Brain microvascular endothelial cell (primary cell): ENCODE results near the gene PSMF1.

Experiments used
- DNase-seq: peaks from one replicate; pipeline ENCODE4 v3.0.0-alpha.2; 2020
- H3K27ac ChIP-seq: fragments of 250-450 bp; sonication (Bioruptor Pico); 2 replicates; pipeline ENCODE4 v1.5.1; 2020; ENCODE audit warnings: mild to moderate bottlenecking, moderate library complexity
- H3K27me3 ChIP-seq: fragments of 250-450 bp; sonication (Bioruptor Pico); replicated peaks from 2 replicates; pipeline ENCODE4 v1.5.1; 2020; ENCODE audit warnings: mild to moderate bottlenecking
- H3K36me3 ChIP-seq: fragments of 250-450 bp; sonication (Bioruptor Pico); replicated peaks from 2 replicates; pipeline ENCODE4 v1.5.1; 2020; ENCODE audit warnings: mild to moderate bottlenecking
- H3K4me3 ChIP-seq: 2 replicates; pipeline ENCODE4 v1.5.1; 2011; ENCODE audit warnings: low read depth, mild to moderate bottlenecking, control low read depth, low read length, moderate library complexity
- in situ Hi-C: cut with HindIII; loops from 2 replicates; pipeline ENCODE4 v1.10.0; 2017; ENCODE audit warnings: low sequenced_read_pairs, low pct_ligation_motif_present
- TF ChIP-seq, protein P1 (sequence below): IDR thresholded peaks from 2 replicates; pipeline ENCODE4 v1.5.1; 2011; ENCODE audit warnings: low read depth, mild to moderate bottlenecking, moderate library complexity, low read length, control low read depth, inconsistent platforms; ENCODE audit errors: missing control alignments

The PSMF1 gene

DNA sequence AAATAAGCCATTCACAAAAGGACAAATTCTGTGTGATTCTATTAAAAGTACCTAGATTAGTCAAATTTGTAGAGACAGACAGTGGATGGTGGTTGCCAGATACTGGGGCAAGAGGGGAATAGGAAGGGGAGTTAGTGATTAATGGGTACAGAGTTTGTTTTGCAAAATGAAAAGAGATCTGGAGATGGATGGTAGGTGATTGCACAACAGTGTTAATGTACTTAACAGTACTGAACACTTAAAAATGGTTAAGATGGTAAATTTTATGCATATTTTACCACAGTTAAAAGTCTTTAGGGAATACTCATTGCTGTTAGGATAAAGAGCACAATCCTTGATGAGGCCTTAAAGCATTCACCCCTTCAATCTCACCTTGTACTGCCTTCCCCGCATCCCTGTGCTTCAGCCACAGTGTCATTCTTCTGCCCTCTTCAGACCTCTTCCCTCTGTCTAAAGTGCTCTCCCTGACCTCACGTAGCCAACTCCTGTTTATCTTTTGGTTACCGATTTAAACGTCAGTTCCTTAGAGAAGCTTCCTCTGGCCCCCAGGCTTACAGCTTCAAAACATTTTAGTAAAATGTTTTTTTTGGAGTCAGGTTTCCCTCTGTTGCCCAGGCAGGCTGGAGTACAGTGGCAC is 11.8 kb downstream of the PSMF1 start:
- in situ Hi-C loops = no loop called here
- no peak for DNase-seq
- Histone ChIP-seq H3K4me3 (no peak overlapping the region), H3K27ac (no peak overlapping the region), H3K36me3 (peaks cover 58% of the 10 kb centered on the region), H3K27me3 (no peaks in the 10 kb centered on the region)
- TF ChIP-seq, protein P1, sequence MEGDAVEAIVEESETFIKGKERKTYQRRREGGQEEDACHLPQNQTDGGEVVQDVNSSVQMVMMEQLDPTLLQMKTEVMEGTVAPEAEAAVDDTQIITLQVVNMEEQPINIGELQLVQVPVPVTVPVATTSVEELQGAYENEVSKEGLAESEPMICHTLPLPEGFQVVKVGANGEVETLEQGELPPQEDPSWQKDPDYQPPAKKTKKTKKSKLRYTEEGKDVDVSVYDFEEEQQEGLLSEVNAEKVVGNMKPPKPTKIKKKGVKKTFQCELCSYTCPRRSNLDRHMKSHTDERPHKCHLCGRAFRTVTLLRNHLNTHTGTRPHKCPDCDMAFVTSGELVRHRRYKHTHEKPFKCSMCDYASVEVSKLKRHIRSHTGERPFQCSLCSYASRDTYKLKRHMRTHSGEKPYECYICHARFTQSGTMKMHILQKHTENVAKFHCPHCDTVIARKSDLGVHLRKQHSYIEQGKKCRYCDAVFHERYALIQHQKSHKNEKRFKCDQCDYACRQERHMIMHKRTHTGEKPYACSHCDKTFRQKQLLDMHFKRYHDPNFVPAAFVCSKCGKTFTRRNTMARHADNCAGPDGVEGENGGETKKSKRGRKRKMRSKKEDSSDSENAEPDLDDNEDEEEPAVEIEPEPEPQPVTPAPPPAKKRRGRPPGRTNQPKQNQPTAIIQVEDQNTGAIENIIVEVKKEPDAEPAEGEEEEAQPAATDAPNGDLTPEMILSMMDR = no peak

- DNase-seq = no peak
- H3K4me3 ChIP-seq = no peak overlapping the region
- no peaks in the 10 kb centered on the region for H3K27me3 ChIP-seq
- peaks cover 59% of the 10 kb centered on the region for H3K36me3 ChIP-seq
- TF ChIP-seq, protein P1 = no peak
- no peak overlapping the region for H3K27ac ChIP-seq
- in situ Hi-C loops = no loop called here
These were observed 12.4 kb downstream of the PSMF1 start for GRCh38 chr20:1130847-1131246.

DNA sequence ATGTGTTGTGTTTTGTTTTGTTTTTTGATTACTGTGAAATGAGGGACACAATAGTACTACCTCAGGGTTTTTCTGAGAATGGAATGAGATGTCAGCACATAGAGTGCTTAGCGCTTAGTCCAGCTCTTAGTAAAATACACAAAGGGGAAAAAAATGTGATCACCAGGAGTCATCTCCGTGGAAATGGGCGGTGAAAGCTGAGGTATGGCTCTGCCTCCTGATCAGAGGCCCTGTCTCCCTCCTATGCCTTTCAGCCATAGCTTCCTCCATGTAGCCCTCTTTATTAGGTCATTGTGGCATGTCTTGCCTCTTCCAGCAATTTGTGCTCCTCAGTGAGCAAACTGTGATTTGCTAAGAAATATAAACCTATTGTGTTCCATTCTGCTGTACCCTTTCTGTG is 13.0 kb downstream of the PSMF1 start:
- Histone ChIP-seq H3K27ac (no peak overlapping the region), H3K27me3 (no peaks in the 10 kb centered on the region), H3K4me3 (no peak overlapping the region), H3K36me3 (peaks cover 62% of the 10 kb centered on the region)
- in situ Hi-C loops = no loop called here
- TF ChIP-seq, protein P1 = no peak
- DNase-seq = no peak

GRCh38 chr20:1134355-1134754 is 16.0 kb downstream of the PSMF1 start:
- in situ Hi-C loops = no loop called here
- TF ChIP-seq, protein P1 = no peak
- Histone ChIP-seq H3K27ac (no peak overlapping the region), H3K4me3 (no peak overlapping the region), H3K27me3 (no peaks in the 10 kb centered on the region), H3K36me3 (peaks cover 50% of the 10 kb centered on the region)
- no peak for DNase-seq

DNA sequence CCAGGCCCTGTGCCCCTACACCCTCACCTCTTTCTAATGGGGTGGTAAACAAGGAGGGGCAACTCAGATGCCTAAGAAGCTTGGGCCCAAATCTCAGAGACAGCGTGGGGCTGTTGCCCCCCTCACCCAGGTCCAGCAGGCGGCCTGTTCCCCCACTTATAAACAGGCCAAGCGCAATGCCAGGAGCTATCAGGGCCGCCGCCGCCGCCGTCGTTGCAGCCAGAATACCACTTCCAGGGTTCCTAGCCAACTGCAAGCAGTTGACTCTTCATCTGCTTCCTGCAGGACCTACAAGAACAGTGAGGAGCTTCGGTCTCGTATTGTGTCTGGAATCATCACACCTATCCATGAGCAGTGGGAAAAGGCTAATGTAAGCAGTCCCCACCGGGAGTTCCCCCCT is 16.4 kb downstream of the PSMF1 start:
- peaks cover 45% of the 10 kb centered on the region for H3K36me3 ChIP-seq
- H3K27me3 ChIP-seq = no peaks in the 10 kb centered on the region
- DNase-seq = no peak
- H3K4me3 ChIP-seq = no peak overlapping the region
- TF ChIP-seq, protein P1 = no peak
- in situ Hi-C loops = no loop called here
- no peak overlapping the region for H3K27ac ChIP-seq

- Histone ChIP-seq H3K4me3 (no peak overlapping the region), H3K27me3 (no peaks in the 10 kb centered on the region), H3K36me3 (peaks cover 30% of the 10 kb centered on the region), H3K27ac (no peak overlapping the region)
- no peak for DNase-seq
- in situ Hi-C loops = no loop called here
- TF ChIP-seq, protein P1 = no peak
These were observed 18.8 kb downstream of the PSMF1 start for GRCh38 chr20:1137236-1137635.
